C4-2B (cell line): ENCODE measurements around the gene EFHD2.

Experiments
- H3K27ac ChIP-seq: fragments of 450-650 bp; 2 replicates; pipeline ENCODE4 v1.5.1; 2017
- CTCF ChIP-seq: fragments of 450-650 bp; conservative IDR thresholded peaks from 2 replicates; pipeline ENCODE4 v1.5.1; 2017; ENCODE audit warnings: mild to moderate bottlenecking
- ZFX ChIP-seq: fragments of 450-650 bp; IDR thresholded peaks from 2 replicates; pipeline ENCODE4 v1.6.1; 2017

EFHD2 gene

GRCh38 chr1:15413563-15414444, 4.1 kb downstream of the EFHD2 start:
- TF ChIP-seq CTCF (no peak), ZFX (no peak)
- no peak overlapping the region for H3K27ac ChIP-seq

GRCh38 chr1:15414445-15414983, 4.8 kb downstream of the EFHD2 start:
- H3K27ac ChIP-seq, result no peak overlapping the region
- TF ChIP-seq CTCF, result no peak
- TF ChIP-seq ZFX, result no peak

GRCh38 chr1:15417059-15417934, 7.6 kb downstream of the EFHD2 start:
- no peak overlapping the region for H3K27ac ChIP-seq

GRCh38 chr1:15418806-15419515, 9.3 kb downstream of the EFHD2 start:
- no peak overlapping the region for H3K27ac ChIP-seq
- TF ChIP-seq ZFX, result no peak
- TF ChIP-seq CTCF, result no peak

More at GRCh38 chr1:15417059-15417934, 7.6 kb downstream of the EFHD2 start:
- TF ChIP-seq ZFX (no peak), CTCF (no peak)

- TF ChIP-seq CTCF (no peak), ZFX (no peak)
- no peak overlapping the region for H3K27ac ChIP-seq
Observed at GRCh38 chr1:15420853-15421465, 11.3 kb downstream of the EFHD2 start.

GRCh38 chr1:15422871-15423270, 13.2 kb downstream of the EFHD2 start:
- TF ChIP-seq CTCF, result no peak
- no peak for TF ChIP-seq ZFX
- no peak overlapping the region for H3K27ac ChIP-seq
